Neural crest cell (in vitro differentiated cells): ENCODE measurements around the gene EGFLAM. TPM values are rescaled to one million over a fixed set of nuclear protein-coding genes. Genes with fewer than 3 reads are reported as not detected.
A peak's percentile ranks its signal among the peaks of the same experiment; 100 is the strongest.

ENCODE experiments used
- DNase-seq: peaks from one replicate; pipeline ENCODE4 v3.0.0; 2021; ENCODE audit warnings: low read depth, mixed read lengths, low spot score
- H3K27ac Mint-ChIP-seq: one replicate; pipeline ENCODE4 v1.8.0; 2021; ENCODE audit warnings: mild to moderate bottlenecking, mixed read lengths; ENCODE audit not compliant: unreplicated experiment
- H3K27me3 Mint-ChIP-seq: 2 replicates; pipeline ENCODE4 v1.8.0; 2021; ENCODE audit warnings: low read depth, mild to moderate bottlenecking, mixed read lengths
- H3K36me3 Mint-ChIP-seq: 2 replicates; pipeline ENCODE4 v1.8.0; 2021; ENCODE audit warnings: low read depth, mild to moderate bottlenecking, mixed read lengths
- H3K4me1 Mint-ChIP-seq: 2 replicates; pipeline ENCODE4 v1.8.0; 2021; ENCODE audit warnings: mixed read lengths
- H3K4me3 Mint-ChIP-seq: one replicate; pipeline ENCODE4 v1.8.0; 2021; ENCODE audit warnings: mild to moderate bottlenecking, mixed read lengths
- H3K9me3 Mint-ChIP-seq: 2 replicates; pipeline ENCODE4 v1.8.0; 2021; ENCODE audit warnings: mixed read lengths
- CTCF ChIP-seq: fragments of 200-600 bp; sonication (generic); conservative IDR thresholded peaks from 2 replicates; pipeline ENCODE4 v1.5.0; 2021; ENCODE audit warnings: antibody characterized with exemption, mild to moderate bottlenecking
- total RNA-seq: library from RNA; stranded (reverse); gene quantifications from 2 replicates; pipeline ENCODE4 v1.2.1, GENCODE V29; 2021

Gene EGFLAM
- total RNA-seq, 1 donor from 2014 or later, result 9.1 TPM

GRCh38 chr5:38466424-38467189 is 208.2 kb downstream of the EGFLAM start:
- H3K9me3 Mint-ChIP-seq, result peaks cover 3% of the 10 kb centered on the region
- H3K4me3 Mint-ChIP-seq, result no peak overlapping the region
- H3K27me3 Mint-ChIP-seq, result no peaks in the 10 kb centered on the region
- H3K4me1 Mint-ChIP-seq, result peaks cover 31% of the 10 kb centered on the region
- no peak for TF ChIP-seq CTCF
- no peak overlapping the region for H3K27ac Mint-ChIP-seq
- peaks cover 3% of the 10 kb centered on the region for H3K36me3 Mint-ChIP-seq
- no peak for DNase-seq

- Mint-ChIP-seq H3K36me3 (no peaks in the 10 kb centered on the region), H3K4me1 (peaks cover 31% of the 10 kb centered on the region), H3K9me3 (no peaks in the 10 kb centered on the region), H3K4me3 (no peak overlapping the region), H3K27ac (peak overlapping the region; percentile 82), H3K27me3 (no peaks in the 10 kb centered on the region)
- DNase-seq, result no peak
- no peak for TF ChIP-seq CTCF
Observed at GRCh38 chr5:38467353-38468040, 209.1 kb downstream of the EGFLAM start.

GRCh38 chr5:38468202-38468673 is 209.9 kb downstream of the EGFLAM start:
- H3K4me1 Mint-ChIP-seq, result peaks cover 26% of the 10 kb centered on the region
- TF ChIP-seq CTCF, result no peak
- H3K9me3 Mint-ChIP-seq, result no peaks in the 10 kb centered on the region
- no peaks in the 10 kb centered on the region for H3K36me3 Mint-ChIP-seq
- DNase-seq, result no peak
- no peak overlapping the region for H3K4me3 Mint-ChIP-seq
- peak overlapping the region; percentile 58 for H3K27ac Mint-ChIP-seq
- no peaks in the 10 kb centered on the region for H3K27me3 Mint-ChIP-seq

- Mint-ChIP-seq H3K4me3 (no peak overlapping the region), H3K27ac (no peak overlapping the region), H3K36me3 (no peaks in the 10 kb centered on the region), H3K27me3 (no peaks in the 10 kb centered on the region), H3K9me3 (no peaks in the 10 kb centered on the region), H3K4me1 (peaks cover 25% of the 10 kb centered on the region)
- no peak for DNase-seq
- TF ChIP-seq CTCF, result no peak
Observed at GRCh38 chr5:38468978-38469706, 210.8 kb downstream of the EGFLAM start.

- no peaks in the 10 kb centered on the region for H3K9me3 Mint-ChIP-seq
- TF ChIP-seq CTCF, result no peak
- H3K27ac Mint-ChIP-seq, result no peak overlapping the region
- no peak overlapping the region for H3K4me3 Mint-ChIP-seq
- no peak for DNase-seq
- H3K27me3 Mint-ChIP-seq, result no peaks in the 10 kb centered on the region
- peaks cover 25% of the 10 kb centered on the region for H3K4me1 Mint-ChIP-seq
- H3K36me3 Mint-ChIP-seq, result no peaks in the 10 kb centered on the region
Observed at GRCh38 chr5:38469707-38470267, 211.4 kb downstream of the EGFLAM start.
